ENCODE data around the gene PIEZO1.
A peak's percentile ranks its signal among the peaks of the same experiment; 100 is the strongest.
"Not testable (repeated sequence)": the region's sequence is repeated elsewhere in the genome, so short reads cannot be mapped to it uniquely, and the experiment has no call there.

The PIEZO1 gene

GRCh38 chr16:88805340-88805715, 20.3 kb upstream of the PIEZO1 start:
- DNase-seq (ENCODE audit: low read depth in 2 of 2): no peak

GRCh38 chr16:88804552-88805339, 19.7 kb upstream of the PIEZO1 start:
- DNase-seq (ENCODE audit: low read depth in 2 of 2): no peak

- no peak for DNase-seq (ENCODE audit: low read depth in 2 of 2)
Observed at GRCh38 chr16:88804173-88804551, 19.1 kb upstream of the PIEZO1 start.

GRCh38 chr16:88803264-88803987, 18.4 kb upstream of the PIEZO1 start, which contains the start of gene CDT1:
TSS of gene CDT1 (plus strand) at chr16:88803789. CDS start at chr16:88803832, 43 bp downstream.
- DNase-seq (ENCODE audit: low read depth in 2 of 2): peak; percentile 75 to 78

GRCh38 chr16:88800277-88800592, 15.2 kb upstream of the PIEZO1 start:
- no peak for DNase-seq (ENCODE audit: low read depth in 2 of 2)

- DNase-seq (ENCODE audit: low read depth in 2 of 2): no peak
Observed at GRCh38 chr16:88799569-88800276, 14.7 kb upstream of the PIEZO1 start.

GRCh38 chr16:88798772-88799455, 13.9 kb upstream of the PIEZO1 start:
- DNase-seq (ENCODE audit: low read depth in 2 of 2): no peak

GRCh38 chr16:88798073-88798472, 13.1 kb upstream of the PIEZO1 start:
- DNase-seq (ENCODE audit: low read depth in 2 of 2): no peak

GRCh38 chr16:88796278-88796677, 11.3 kb upstream of the PIEZO1 start:
- no peak for DNase-seq (ENCODE audit: low read depth in 2 of 2)

- DNase-seq (ENCODE audit: low read depth in 2 of 2): no peak
Observed at GRCh38 chr16:88793251-88793954, 8.4 kb upstream of the PIEZO1 start.

GRCh38 chr16:88792668-88793250, 7.7 kb upstream of the PIEZO1 start:
- no peak for DNase-seq (ENCODE audit: low read depth in 2 of 2)

- DNase-seq (ENCODE audit: low read depth in 2 of 2): no peak
Observed at GRCh38 chr16:88792078-88792550, 7.1 kb upstream of the PIEZO1 start.

- peak in 1 of 2 donors; percentile 68 for DNase-seq (ENCODE audit: low read depth in 2 of 2)
Observed at GRCh38 chr16:88790312-88791211, 5.5 kb upstream of the PIEZO1 start.

GRCh38 chr16:88789594-88789993, 4.6 kb upstream of the PIEZO1 start:
- DNase-seq (ENCODE audit: low read depth in 2 of 2): no peak

GRCh38 chr16:88788749-88789148, 3.7 kb upstream of the PIEZO1 start:
- not testable (repeated sequence) for DNase-seq (ENCODE audit: low read depth in 2 of 2)

GRCh38 chr16:88787579-88788314, 2.7 kb upstream of the PIEZO1 start:
- DNase-seq (ENCODE audit: low read depth in 2 of 2): no peak

GRCh38 chr16:88784856-88785105, 239 bp downstream of the PIEZO1 start:
- DNase-seq (ENCODE audit: low read depth in 2 of 2): no peak

- no peak for DNase-seq (ENCODE audit: low read depth in 2 of 2)
Observed at GRCh38 chr16:88784074-88784855, 755 bp downstream of the PIEZO1 start.
